ENCODE measurements around the gene TAS1R3.

DNA sequence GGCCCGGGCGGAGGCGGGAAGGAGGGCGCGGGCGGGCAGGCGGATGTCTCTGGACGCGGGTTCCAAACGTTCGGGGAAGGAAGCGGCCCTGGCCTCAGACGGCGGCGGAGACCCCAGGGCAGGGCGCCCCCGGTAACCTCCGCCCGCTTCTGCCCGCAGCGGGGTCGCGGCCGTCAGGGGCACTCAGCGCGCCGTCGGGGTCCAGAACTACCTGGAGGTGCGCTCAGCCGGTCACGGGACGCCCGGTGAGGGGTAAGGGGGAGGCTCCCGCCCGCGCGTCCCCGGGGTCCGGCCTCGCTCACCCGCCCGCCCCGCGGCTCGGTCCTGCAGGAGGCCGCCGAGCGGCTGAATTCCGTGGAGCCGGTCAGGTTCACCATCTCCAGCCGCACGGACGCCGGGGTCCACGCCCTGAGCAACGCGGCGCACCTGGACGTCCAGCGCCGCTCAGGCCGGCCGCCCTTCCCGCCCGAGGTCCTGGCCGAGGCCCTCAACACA is 22.3 kb upstream of the TAS1R3 start:
- TF ChIP-seq CTCF (IDR thresholded peaks at IDR 0.05) (no peak), POLR2AphosphoS5 (IDR thresholded peaks at IDR 0.05; ENCODE audit: low read depth, low read length) (no peak)
